HL-60/S4 treated with retinoic acid at 250 ng/mL for 4 days and 3 days (cell line): ENCODE measurements around the gene C9orf40.

ENCODE experiments used
- in situ Hi-C: fragments of 300-500 bp; cut with MboI; formaldehyde crosslinking; loops from 2 replicates; pipeline ENCODE4 v1.7.0; 2022; ENCODE audit warnings: low sequenced_read_pairs

C9orf40 gene

GRCh38 chr9:74942801-74943200 lies 9.9 kb downstream of the C9orf40 start:
- in situ Hi-C loops: no loop called here

- in situ Hi-C loops: no loop called here
Observed at GRCh38 chr9:74940600-74940999, 12.1 kb downstream of the C9orf40 start.

- in situ Hi-C loops: no loop called here
Observed at GRCh38 chr9:74935008-74935407, 17.7 kb downstream of the C9orf40 start.

- in situ Hi-C loops: no loop called here
Observed at GRCh38 chr9:74921737-74922136, 31.0 kb downstream of the C9orf40 start.

GRCh38 chr9:74920944-74921626 lies 31.6 kb downstream of the C9orf40 start:
- in situ Hi-C loops: no loop called here

- in situ Hi-C loops: no loop called here
Observed at GRCh38 chr9:74910036-74910435, 42.7 kb downstream of the C9orf40 start.

- in situ Hi-C loops: no loop called here
Observed at GRCh38 chr9:74908665-74909064, 44.0 kb downstream of the C9orf40 start.

GRCh38 chr9:74907085-74907484 lies 45.6 kb downstream of the C9orf40 start:
- in situ Hi-C loops: no loop called here

- in situ Hi-C loops: no loop called here
Observed at GRCh38 chr9:74901001-74901400, 51.7 kb downstream of the C9orf40 start.
